Retinal pigment epithelial cell (primary cell): ENCODE data around the gene HS2ST1.
"Not testable (repeated sequence)": the region's sequence is repeated elsewhere in the genome, so short reads cannot be mapped to it uniquely, and the experiment has no call there.

Experiments used
- DNase-seq: peaks from one replicate; pipeline ENCODE4 v3.0.0-alpha.2; 2010; ENCODE audit warnings: low read depth
- H3K4me3 ChIP-seq: 2 replicates; pipeline ENCODE4 v1.5.1; 2011; ENCODE audit warnings: mild to moderate bottlenecking, low read length, control low read depth, moderate library complexity
- TF ChIP-seq, protein P1 (sequence below): conservative IDR thresholded peaks from 2 replicates; pipeline ENCODE4 v1.5.1; 2011; ENCODE audit warnings: low read depth, low read length, control low read depth, inconsistent platforms

The HS2ST1 gene

DNA sequence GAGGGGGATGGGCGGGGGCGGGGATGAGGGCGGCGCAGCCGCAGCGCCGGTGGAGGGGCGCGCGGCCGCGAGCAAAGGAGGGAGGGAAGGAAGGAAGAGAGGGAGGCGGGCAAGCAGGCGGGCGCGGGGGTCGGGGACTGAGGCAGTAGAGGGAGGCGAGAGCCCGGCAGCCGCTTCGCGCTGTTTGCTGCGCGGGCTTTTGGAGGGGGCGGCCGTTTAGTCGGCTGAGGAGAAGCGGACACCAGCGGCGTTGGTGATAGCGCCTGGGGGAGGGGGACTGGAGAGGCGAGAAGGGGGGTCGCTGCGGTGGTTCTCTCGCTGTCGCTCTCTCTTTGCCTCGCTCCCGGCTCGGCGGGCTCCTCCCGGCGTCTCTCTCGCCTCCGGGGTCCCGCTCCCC lies at the start of gene HS2ST1:
TSS of gene HS2ST1 (plus strand) at position 35 of the 397 bp plus-strand sequence.
- H3K4me3 ChIP-seq = peak within 1 kb of the TSS; percentile 88
- TF ChIP-seq, protein P1, sequence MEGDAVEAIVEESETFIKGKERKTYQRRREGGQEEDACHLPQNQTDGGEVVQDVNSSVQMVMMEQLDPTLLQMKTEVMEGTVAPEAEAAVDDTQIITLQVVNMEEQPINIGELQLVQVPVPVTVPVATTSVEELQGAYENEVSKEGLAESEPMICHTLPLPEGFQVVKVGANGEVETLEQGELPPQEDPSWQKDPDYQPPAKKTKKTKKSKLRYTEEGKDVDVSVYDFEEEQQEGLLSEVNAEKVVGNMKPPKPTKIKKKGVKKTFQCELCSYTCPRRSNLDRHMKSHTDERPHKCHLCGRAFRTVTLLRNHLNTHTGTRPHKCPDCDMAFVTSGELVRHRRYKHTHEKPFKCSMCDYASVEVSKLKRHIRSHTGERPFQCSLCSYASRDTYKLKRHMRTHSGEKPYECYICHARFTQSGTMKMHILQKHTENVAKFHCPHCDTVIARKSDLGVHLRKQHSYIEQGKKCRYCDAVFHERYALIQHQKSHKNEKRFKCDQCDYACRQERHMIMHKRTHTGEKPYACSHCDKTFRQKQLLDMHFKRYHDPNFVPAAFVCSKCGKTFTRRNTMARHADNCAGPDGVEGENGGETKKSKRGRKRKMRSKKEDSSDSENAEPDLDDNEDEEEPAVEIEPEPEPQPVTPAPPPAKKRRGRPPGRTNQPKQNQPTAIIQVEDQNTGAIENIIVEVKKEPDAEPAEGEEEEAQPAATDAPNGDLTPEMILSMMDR = no peak
- DNase-seq = no peak

DNA sequence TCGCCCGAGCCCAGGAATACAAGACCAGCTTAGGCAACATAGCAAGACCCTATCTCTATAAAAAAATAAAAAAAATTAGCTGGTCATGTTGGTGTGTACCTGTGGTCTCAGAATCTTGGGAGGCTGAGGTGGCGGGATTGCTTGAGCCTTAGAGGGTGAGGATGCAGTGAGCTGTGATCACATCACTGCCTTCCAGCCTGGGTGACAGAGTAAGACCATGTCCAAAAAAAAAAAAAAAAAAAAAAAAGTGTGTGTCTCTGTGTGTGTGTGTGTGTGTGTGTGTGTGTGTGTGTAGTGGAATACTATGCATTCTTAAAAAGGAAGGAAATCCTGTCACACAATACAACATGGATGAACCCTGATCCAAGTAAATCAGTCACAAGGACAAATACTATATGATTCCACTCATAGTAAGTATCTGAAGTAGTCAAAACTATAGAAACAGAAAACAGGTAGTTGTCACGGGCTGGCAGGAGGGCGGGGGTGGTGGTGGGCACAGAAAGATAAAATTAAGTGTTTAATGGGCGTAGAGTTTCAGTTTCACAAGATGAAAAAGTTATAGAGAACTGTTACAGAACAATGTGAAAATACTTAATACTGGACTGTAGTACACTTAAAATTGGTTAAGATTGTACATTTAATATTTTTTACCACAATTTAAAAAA lies 48.3 kb upstream of the HS2ST1 start:
- TF ChIP-seq, protein P1 = no peak

DNA sequence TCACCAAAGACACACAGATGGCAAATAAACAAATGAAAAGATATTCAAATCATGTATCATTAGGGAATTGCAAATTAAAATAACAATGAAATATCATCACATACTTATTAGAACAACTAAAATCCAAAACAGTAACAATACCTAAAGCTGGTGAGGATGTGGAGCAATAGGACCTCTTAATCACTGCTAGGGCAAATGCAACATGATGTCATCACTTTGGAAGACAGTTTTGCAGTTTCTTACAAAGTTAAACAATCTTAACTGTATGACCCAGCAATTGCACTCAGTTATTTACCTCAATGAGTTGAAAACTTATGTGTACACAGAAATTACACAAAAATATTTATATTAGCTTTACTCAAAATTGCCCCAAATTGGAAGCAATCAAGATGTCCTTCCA lies 47.8 kb upstream of the HS2ST1 start:
- TF ChIP-seq, protein P1 = no peak
- no peak for DNase-seq
- H3K4me3 ChIP-seq = no peak overlapping the region

More for the DNA sequence above, 48.3 kb upstream of the HS2ST1 start:
- DNase-seq = no peak
- H3K4me3 ChIP-seq = no peak overlapping the region

DNA sequence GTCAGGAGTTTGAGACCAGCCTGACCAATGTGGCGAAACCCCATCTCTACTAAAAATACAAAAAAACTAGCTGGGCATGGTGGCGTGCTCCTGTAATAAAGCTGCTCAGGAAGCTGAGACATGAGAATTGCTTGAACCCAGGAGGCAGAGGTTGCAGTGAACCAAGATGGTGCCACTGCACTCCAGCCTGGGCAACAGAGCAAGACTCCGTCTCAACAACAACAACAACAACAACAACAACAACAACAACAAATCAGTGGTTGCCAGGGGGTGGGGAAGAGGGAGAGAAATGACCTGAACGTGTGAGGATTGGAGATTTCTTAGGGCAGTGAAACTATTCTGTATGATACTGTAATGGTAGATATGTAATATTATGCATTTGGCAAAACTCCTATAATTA lies 47.2 kb upstream of the HS2ST1 start:
- not testable (repeated sequence) for H3K4me3 ChIP-seq, DNase-seq

DNA sequence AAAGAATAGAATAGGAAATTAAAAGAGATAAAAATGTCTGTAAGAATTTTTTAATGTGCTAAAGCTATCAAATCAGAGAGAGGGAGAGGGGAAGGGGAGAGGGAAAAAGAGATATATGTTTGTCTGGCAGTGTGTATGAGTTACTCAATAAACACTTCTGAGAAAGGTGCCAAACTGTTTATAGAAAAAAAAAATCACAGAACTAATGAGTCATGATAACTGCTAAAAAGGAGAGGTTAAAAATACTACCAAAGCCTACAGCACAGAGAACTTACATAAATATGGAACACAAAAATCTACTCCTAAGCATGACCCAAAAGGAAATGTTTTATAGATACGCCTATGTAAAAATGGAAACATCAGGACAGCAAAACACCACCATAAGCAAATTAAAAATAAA lies 46.0 kb upstream of the HS2ST1 start:
- no peak overlapping the region for H3K4me3 ChIP-seq
- TF ChIP-seq, protein P1 = no peak
- DNase-seq = no peak

DNA sequence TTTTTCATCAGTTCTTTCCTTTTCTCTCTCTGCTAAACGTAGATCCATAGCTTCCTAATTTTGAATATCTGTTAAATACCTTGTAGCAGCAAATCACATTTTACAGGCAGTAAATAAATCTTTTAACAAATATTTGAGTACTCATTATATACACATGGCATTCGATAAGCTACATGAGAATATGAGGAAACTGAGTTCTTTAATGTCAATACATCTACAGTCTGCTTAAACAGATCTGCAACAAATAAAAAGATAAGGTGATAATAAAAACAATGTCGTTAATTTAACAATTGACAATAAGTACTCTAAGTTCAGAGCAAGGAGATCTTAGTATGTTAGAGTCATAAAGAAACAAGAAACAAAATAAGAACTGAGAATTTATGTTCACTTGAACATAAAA lies 43.4 kb upstream of the HS2ST1 start:
- DNase-seq = no peak
- TF ChIP-seq, protein P1 = no peak
- H3K4me3 ChIP-seq = no peak overlapping the region

DNA sequence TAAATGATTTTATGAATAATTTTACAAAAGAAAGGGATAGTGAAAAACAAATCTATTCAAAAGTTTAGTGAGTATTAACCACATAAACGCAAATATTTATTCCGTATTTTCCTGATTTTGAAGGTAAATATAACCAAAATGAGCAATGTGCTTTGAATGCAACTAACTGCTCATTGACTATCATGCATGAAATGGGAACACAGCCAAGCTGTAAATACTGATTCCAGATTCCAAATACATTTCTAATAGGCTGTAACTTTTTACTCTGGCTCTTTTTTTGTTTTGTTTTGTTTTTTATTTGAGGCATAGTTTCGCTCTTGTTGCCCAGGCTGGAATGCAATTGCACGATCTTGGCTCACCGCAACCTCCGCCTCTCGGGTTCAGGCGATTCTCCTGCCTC lies 42.3 kb upstream of the HS2ST1 start:
- H3K4me3 ChIP-seq = no peak overlapping the region
- TF ChIP-seq, protein P1 = no peak
- DNase-seq = no peak
